AG08396 (cell line): Measurements from ENCODE around the gene TMEM150B.
A peak's percentile ranks its signal among the peaks of the same experiment; 100 is the strongest.

ENCODE experiments used
- DNase-seq: peaks from one replicate; pipeline ENCODE4 v3.0.0; 2012; ENCODE audit warnings: low spot score, mixed read lengths

The TMEM150B gene

GRCh38 chr19:55325172-55325571 is at the start of gene TMEM150B:
Gene TMEM150B, minus strand, starts transcription at chr19:55325341. Its CDS starts 4,305 bp downstream, at chr19:55321036.
- DNase-seq, result no peak

GRCh38 chr19:55373993-55374757 is 49.0 kb upstream of the TMEM150B start:
- DNase-seq, result peak; percentile 76

GRCh38 chr19:55373306-55373992 is 48.3 kb upstream of the TMEM150B start:
- DNase-seq, result no peak

GRCh38 chr19:55372316-55373081 is 47.4 kb upstream of the TMEM150B start:
- DNase-seq, result no peak

- peak; percentile 89 for DNase-seq
Observed at GRCh38 chr19:55370305-55370988, 45.3 kb upstream of the TMEM150B start, which contains the start of gene IL11. Gene IL11, minus strand, starts transcription at chr19:55370463. Its CDS starts 153 bp downstream, at chr19:55370310.

GRCh38 chr19:55369653-55370304 is 44.6 kb upstream of the TMEM150B start:
- DNase-seq, result peak; percentile 97

GRCh38 chr19:55368701-55369563 is 43.8 kb upstream of the TMEM150B start:
- peak; percentile 89 for DNase-seq

GRCh38 chr19:55368106-55368505 is 43.0 kb upstream of the TMEM150B start:
- no peak for DNase-seq

- DNase-seq, result no peak
Observed at GRCh38 chr19:55366790-55367189, 41.6 kb upstream of the TMEM150B start.

- DNase-seq, result no peak
Observed at GRCh38 chr19:55365964-55366363, 40.8 kb upstream of the TMEM150B start.

GRCh38 chr19:55365245-55365644 is 40.1 kb upstream of the TMEM150B start:
- DNase-seq, result no peak

- DNase-seq, result no peak
Observed at GRCh38 chr19:55362990-55363716, 38.0 kb upstream of the TMEM150B start, which contains the start of gene GARIN5B. Gene GARIN5B, minus strand, starts transcription at chr19:55363260. Its CDS starts 194 bp downstream, at chr19:55363066.

GRCh38 chr19:55362174-55362989 is 37.2 kb upstream of the TMEM150B start:
- no peak for DNase-seq

- no peak for DNase-seq
Observed at GRCh38 chr19:55360902-55361301, 35.8 kb upstream of the TMEM150B start.

GRCh38 chr19:55358943-55359908 is 34.1 kb upstream of the TMEM150B start:
- DNase-seq, result no peak

- DNase-seq, result no peak
Observed at GRCh38 chr19:55358493-55358892, 33.4 kb upstream of the TMEM150B start.

- no peak for DNase-seq
Observed at GRCh38 chr19:55355213-55355821, 30.2 kb upstream of the TMEM150B start.
